Thoracic aorta (tissue), 2 donors: ENCODE measurements around the gene ZNF385C. TPM values are rescaled to one million over a fixed set of nuclear protein-coding genes. Genes with fewer than 3 reads are reported as not detected.
A peak's percentile ranks its signal among the peaks of the same experiment; 100 is the strongest.

Source experiments
- ATAC-seq: fragments of 150-250 bp; one replicate; pipeline ENCODE4 v1.8.0; 2017; ENCODE audit warnings: low read depth; ENCODE audit not compliant: insufficient number of reproducible peaks, low FRiP score
- DNase-seq: peaks from one replicate; pipeline ENCODE4 v3.0.0-alpha.2; 2020; ENCODE audit warnings: low spot score
- H3K27ac ChIP-seq, 2 donors: fragments of 200-600 bp; sonication (generic); 1 replicate in 1 of 2; 2 replicates in 1 of 2; pipeline ENCODE4 v1.5.1; 2016; ENCODE audit warnings: mild to moderate bottlenecking in 2 of 2, moderate library complexity in 2 of 2
- H3K27me3 ChIP-seq: fragments of 200-600 bp; sonication (generic); replicated peaks from 2 replicates; pipeline ENCODE4 v1.6.0; 2016; ENCODE audit warnings: mild to moderate bottlenecking; ENCODE audit not compliant: insufficient read depth
- H3K36me3 ChIP-seq: fragments of 200-600 bp; sonication (generic); one replicate; pipeline ENCODE4 v1.5.1; 2016
- H3K4me1 ChIP-seq, 2 donors: fragments of 200-600 bp; sonication (generic); 1 replicate in 1 of 2; 2 replicates in 1 of 2; pipeline versions ENCODE4 v1.5.1 to v1.6.0; 2016; ENCODE audit warnings: low read depth in 2 of 2, mild to moderate bottlenecking in 1 of 2; ENCODE audit not compliant: control insufficient read depth in 1 of 2
- H3K4me3 ChIP-seq: fragments of 200-600 bp; sonication (generic); 2 replicates; pipeline ENCODE4 v1.5.1; 2016; ENCODE audit warnings: mild to moderate bottlenecking
- H3K9me3 ChIP-seq: fragments of 200-600 bp; sonication (generic); 2 replicates; pipeline ENCODE4 v1.5.1; 2016
- CTCF ChIP-seq: fragments of 200-600 bp; sonication (generic); IDR thresholded peaks from one replicate; pipeline ENCODE4 v1.5.1; 2019; ENCODE audit warnings: antibody characterized with exemption
- total RNA-seq, 2 donors: library from RNA; depleted of rRNA; stranded (reverse); fragments of >200 nt; gene quantifications; one replicate each; pipeline versions ENCODE4 v1.1.0 to v1.2.3, GENCODE V29; 2016

Gene ZNF385C
- total RNA-seq, 2 donors from 2014 or later = not detected

GRCh38 chr17:42019509-42020404 lies 78.5 kb downstream of the ZNF385C start, which contains the start of gene NKIRAS2:
TSS of gene NKIRAS2 (plus strand) at chr17:42020090. CDS start at chr17:42021578, 1,488 bp downstream.
- peak; percentile 41 for ATAC-seq
- Histone ChIP-seq H3K27me3 (no peaks in the 10 kb centered on the region), H3K4me1 (peaks cover 29 to 47% of the 10 kb centered on the region in 2 donors), H3K36me3 (peaks cover 21% of the 10 kb centered on the region), H3K4me3 (peak within 1 kb of the TSS; percentile 97), H3K9me3 (no peaks in the 10 kb centered on the region), H3K27ac (peak within 1 kb of the TSS; percentile 43 to 76)
- TF ChIP-seq CTCF = peak; percentile 98
- DNase-seq = peak; percentile 67

GRCh38 chr17:42018988-42019387 lies 79.3 kb downstream of the ZNF385C start:
- no peak for TF ChIP-seq CTCF
- no peak for ATAC-seq
- Histone ChIP-seq H3K4me3 (no peak overlapping the region), H3K36me3 (peaks cover 18% of the 10 kb centered on the region), H3K27me3 (no peaks in the 10 kb centered on the region), H3K27ac (no peak overlapping the region), H3K9me3 (no peaks in the 10 kb centered on the region), H3K4me1 (peaks cover 33 to 47% of the 10 kb centered on the region in 2 donors)
- DNase-seq = no peak

GRCh38 chr17:42018339-42018738 lies 79.9 kb downstream of the ZNF385C start:
- TF ChIP-seq CTCF = no peak
- peak overlapping the region; percentile 85 to 91 for H3K27ac ChIP-seq
- ATAC-seq = no peak
- peak overlapping the region; percentile 95 for H3K4me3 ChIP-seq
- no peak for DNase-seq
- peaks cover 13% of the 10 kb centered on the region for H3K36me3 ChIP-seq
- peaks cover 38 to 51% of the 10 kb centered on the region in 2 donors for H3K4me1 ChIP-seq
- no peaks in the 10 kb centered on the region for H3K9me3 ChIP-seq
- no peaks in the 10 kb centered on the region for H3K27me3 ChIP-seq

GRCh38 chr17:42017866-42018200 lies 80.4 kb downstream of the ZNF385C start:
- no peak for TF ChIP-seq CTCF
- H3K27me3 ChIP-seq = no peaks in the 10 kb centered on the region
- peak overlapping the region; percentile 85 to 91 for H3K27ac ChIP-seq
- no peaks in the 10 kb centered on the region for H3K9me3 ChIP-seq
- ATAC-seq (peak; percentile 21), DNase-seq (no peak)
- peaks cover 38 to 57% of the 10 kb centered on the region in 2 donors for H3K4me1 ChIP-seq
- peaks cover 8% of the 10 kb centered on the region for H3K36me3 ChIP-seq
- peak overlapping the region; percentile 95 for H3K4me3 ChIP-seq
